Stimulated activated naive CD4-positive, alpha-beta T cell (primary cell): Measurements from ENCODE around the gene PIK3R5.
"Not testable (repeated sequence)": the region's sequence is repeated elsewhere in the genome, so short reads cannot be mapped to it uniquely, and the experiment has no call there.

Source experiments
- DNase-seq, 6 experiments: peaks; one replicate each; lab custom pipeline; 2025; lab: John Stamatoyannopoulos, UW

PIK3R5 gene

GRCh38 chr17:8985054-8985701, 19.7 kb upstream of the PIK3R5 start:
- DNase-seq, result no peak

- not testable (repeated sequence) for DNase-seq
Observed at GRCh38 chr17:8984225-8984624, 18.7 kb upstream of the PIK3R5 start.

- DNase-seq, result no peak
Observed at GRCh38 chr17:8981443-8981842, 15.9 kb upstream of the PIK3R5 start.

- DNase-seq, result no peak
Observed at GRCh38 chr17:8979715-8980114, 14.2 kb upstream of the PIK3R5 start.

- no peak for DNase-seq
Observed at GRCh38 chr17:8976638-8977037, 11.1 kb upstream of the PIK3R5 start.

- DNase-seq, result no peak
Observed at GRCh38 chr17:8975091-8975725, 9.7 kb upstream of the PIK3R5 start.

DNA sequence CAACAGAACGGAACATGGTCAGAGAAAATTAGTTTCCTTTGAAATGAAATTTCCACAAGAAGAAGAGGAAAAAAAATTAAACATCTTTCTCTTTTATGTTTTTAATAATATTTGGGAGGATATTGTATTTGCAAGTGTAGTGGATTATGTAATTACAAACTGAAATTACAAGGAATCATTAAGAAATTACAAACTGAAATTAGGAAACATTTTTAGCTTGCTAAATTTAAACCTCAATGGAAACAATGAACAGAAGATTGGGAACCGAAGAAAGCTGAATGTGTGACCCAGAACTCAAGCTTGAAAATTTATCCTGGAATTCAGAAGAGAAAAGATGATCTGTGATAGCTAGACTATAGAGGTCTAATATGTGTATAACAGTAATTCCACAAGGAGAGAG, 4.4 kb upstream of the PIK3R5 start:
- DNase-seq, result no peak

- no peak for DNase-seq
Observed at GRCh38 chr17:8968503-8968902, 3.0 kb upstream of the PIK3R5 start.

DNA sequence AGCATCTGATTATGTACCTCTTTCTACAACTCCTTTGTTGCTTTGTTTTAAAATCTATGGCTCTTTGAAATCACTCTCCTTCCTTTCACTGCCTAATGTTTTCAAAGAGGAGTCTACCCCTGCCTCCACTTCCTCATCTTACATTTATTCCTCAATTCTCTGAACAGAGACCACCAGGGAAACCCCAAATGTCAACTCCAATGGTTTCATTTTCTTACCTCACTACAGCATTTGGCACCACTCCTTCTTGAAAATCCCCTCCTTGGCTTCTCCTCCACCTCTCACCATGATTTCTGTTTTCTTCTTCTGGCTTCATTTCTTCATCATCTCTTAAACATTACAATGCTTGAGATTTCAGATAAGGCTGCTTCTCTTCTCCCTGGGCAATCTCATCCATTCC, 2.4 kb upstream of the PIK3R5 start:
- no peak for DNase-seq

GRCh38 chr17:8966926-8967325, 1.4 kb upstream of the PIK3R5 start:
- DNase-seq, result no peak

DNA sequence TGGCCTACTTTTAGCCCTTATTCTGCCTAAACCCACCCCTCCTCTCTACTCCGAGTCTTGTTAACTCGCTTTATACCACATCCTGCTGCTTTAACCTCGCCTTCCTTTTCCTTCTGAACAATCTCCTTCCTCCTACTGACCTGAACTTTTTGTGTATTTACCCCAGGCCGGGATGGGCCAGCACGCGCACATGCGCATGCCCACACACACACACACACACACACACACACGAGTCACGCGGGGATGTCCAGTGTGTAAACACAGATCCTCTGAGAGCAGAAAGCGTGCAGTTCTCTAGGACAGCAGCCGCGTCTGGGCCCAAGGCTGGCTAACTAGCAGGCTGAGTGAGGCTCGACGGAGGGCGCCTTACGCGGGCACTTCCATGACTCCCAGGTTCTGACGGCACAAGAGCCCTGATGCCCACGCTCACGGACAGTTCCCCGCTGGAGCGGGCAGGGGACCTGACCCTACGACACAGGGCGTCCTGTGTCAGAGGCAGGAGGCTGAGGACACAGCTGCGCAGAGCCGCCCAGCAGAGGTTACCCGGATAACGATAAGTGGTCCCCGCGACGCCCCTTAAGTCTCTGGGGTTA, 610 bp downstream of the PIK3R5 start:
- DNase-seq, result peak in 5 of 6 experiments; percentile 24 to 75 (median 42)

DNA sequence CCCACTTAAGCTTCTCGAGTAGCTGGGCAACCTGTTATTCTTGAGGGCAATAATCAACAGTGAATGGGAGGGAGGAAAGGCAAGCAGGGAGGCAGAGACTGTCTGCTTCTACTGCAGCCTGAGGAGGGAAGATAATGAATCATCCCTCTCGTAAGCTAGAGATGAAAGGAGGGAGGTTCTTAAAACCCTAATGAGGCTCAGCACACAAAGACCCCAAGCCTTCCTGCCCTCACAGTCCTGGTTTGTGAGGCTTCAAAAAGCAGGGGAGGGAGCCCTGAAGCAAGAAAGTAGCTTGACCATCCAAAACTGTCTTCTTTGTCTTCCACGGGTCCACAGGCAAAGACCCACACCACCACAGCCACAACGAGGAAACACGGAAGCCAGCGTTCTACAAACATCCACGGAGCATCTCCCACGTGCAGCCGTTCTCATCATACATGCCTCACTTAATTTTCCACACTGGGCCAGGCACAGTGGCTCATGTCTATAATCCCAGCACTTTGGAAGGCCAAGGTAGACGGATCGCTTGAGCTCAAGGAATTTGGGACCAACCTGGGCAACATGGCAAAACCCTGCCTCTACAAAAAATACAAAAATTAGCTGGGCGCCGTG, 1.8 kb downstream of the PIK3R5 start:
- peak in 2 of 6 experiments; percentile 16 to 36 for DNase-seq

GRCh38 chr17:8963014-8963413, 2.5 kb downstream of the PIK3R5 start:
- DNase-seq, result no peak

- no peak for DNase-seq
Observed at GRCh38 chr17:8961829-8962228, 3.7 kb downstream of the PIK3R5 start.

GRCh38 chr17:8960325-8961140, 5.0 kb downstream of the PIK3R5 start:
- no peak for DNase-seq

GRCh38 chr17:8959312-8959918, 6.1 kb downstream of the PIK3R5 start:
- peak in 1 of 6 experiments; percentile 6 for DNase-seq

DNA sequence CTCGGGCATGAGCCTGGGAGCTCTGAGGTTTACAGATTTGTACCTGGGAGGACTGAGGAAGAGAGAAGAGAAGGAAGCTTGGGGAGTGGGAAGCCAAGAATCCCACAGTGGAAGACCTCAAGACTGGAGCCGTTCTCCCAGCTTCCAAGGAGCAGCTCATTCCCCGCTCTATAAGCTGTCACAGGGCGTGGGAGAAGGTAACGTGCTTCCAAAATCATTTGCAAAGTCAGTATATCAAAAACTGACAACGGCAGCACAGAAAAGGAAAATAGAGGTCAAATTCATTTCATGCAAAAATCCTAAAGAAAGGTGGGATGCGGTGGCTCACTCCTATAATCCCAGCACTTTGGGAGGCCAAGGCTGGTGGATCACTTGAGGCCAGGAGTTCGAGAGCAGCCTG, 7.8 kb downstream of the PIK3R5 start:
- DNase-seq, result no peak

- DNase-seq, result no peak
Observed at GRCh38 chr17:8956465-8956902, 9.0 kb downstream of the PIK3R5 start.

- no peak for DNase-seq
Observed at GRCh38 chr17:8955021-8955959, 10.2 kb downstream of the PIK3R5 start.

DNA sequence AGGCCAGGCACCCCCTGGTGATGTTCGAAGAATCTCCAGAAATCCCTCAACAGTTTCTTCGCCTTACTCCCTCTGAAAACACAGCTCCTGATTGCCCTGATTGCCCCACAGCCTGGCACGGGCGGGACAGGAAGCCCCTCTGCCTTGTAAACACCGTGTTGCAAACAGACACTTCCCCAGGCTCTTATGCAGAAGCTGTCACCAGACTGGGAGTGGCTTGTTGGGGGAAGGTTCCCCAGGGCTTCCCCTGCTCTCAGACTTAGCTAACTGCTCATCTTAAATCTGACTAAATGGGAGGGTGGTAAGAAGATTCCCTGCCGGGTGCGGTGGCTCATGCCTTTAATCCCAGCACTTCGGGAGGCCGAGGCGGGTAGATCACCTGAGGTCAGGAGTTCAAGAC, 11.2 kb downstream of the PIK3R5 start:
- DNase-seq, result peak; percentile 71 to 85 (median 78)
